Tongue (tissue), 3 donors: ENCODE results near the gene SOX18. TPM values are rescaled to one million over a fixed set of nuclear protein-coding genes. Genes with fewer than 3 reads are reported as not detected.
A peak's percentile ranks its signal among the peaks of the same experiment; 100 is the strongest.
"Not testable (repeated sequence)": the region's sequence is repeated elsewhere in the genome, so short reads cannot be mapped to it uniquely, and the experiment has no call there.

ENCODE experiments used
- DNase-seq: peaks from one replicate; pipeline ENCODE4 v3.0.0-alpha.2; 2015
- small RNA-seq: library from RNA; depleted of rRNA; stranded (forward); fragments of <200 nt; gene quantifications from one replicate; pipeline ENCODE3, GENCODE V24; 2014; ENCODE audit warnings: low replicate concordance
- total RNA-seq: library from RNA; depleted of rRNA; stranded (reverse); fragments of >200 nt; gene quantifications from one replicate; pipeline ENCODE4 v1.2.3, GENCODE V29; 2014

The SOX18 gene
- total RNA-seq, 1 donor from 2014 or later = 17.6 TPM

GRCh38 chr20:64021124-64021975 lies 28.1 kb downstream of the SOX18 start:
- no peak for DNase-seq

- DNase-seq = no peak
Measured at GRCh38 chr20:64015635-64016034, 33.8 kb downstream of the SOX18 start.

GRCh38 chr20:64012385-64013154 lies 36.9 kb downstream of the SOX18 start:
- not testable (repeated sequence) for DNase-seq

GRCh38 chr20:64011366-64011779 lies 38.1 kb downstream of the SOX18 start:
- DNase-seq = no peak

- no peak for DNase-seq
Measured at GRCh38 chr20:64010711-64011237, 38.7 kb downstream of the SOX18 start.

- DNase-seq = no peak
Measured at GRCh38 chr20:64009811-64010387, 39.5 kb downstream of the SOX18 start.

- no peak for DNase-seq
Measured at GRCh38 chr20:64006902-64007301, 42.5 kb downstream of the SOX18 start.

- DNase-seq = no peak
Measured at GRCh38 chr20:64006490-64006889, 42.9 kb downstream of the SOX18 start.

GRCh38 chr20:64005394-64005793 lies 44.0 kb downstream of the SOX18 start:
- no peak for DNase-seq

- peak; percentile 27 for DNase-seq
Measured at GRCh38 chr20:64003960-64004725, 45.3 kb downstream of the SOX18 start.

GRCh38 chr20:64001607-64002011 lies 47.8 kb downstream of the SOX18 start:
- peak; percentile 24 for DNase-seq

GRCh38 chr20:64000906-64001305 lies 48.5 kb downstream of the SOX18 start:
- DNase-seq = no peak

Small RNA genes within 50 kb of the gene (small RNA-seq; reads per million reads assigned to genes)
- gene AL355803.1 (not detected), gene MIR6813 (not detected)

Other genes starting within 250 kb of the SOX18 start
- 28.6 TPM for gene ZBTB46, start 218.4 kb downstream of the SOX18 start, total RNA-seq
- gene ABHD16B, start 188.1 kb downstream of the SOX18 start, total RNA-seq = not detected
- gene TPD52L2, start 184.4 kb downstream of the SOX18 start, total RNA-seq = 62.0 TPM
- 37.6 TPM for gene DNAJC5, start 154.5 kb downstream of the SOX18 start, total RNA-seq
- gene UCKL1, start 93.2 kb downstream of the SOX18 start, total RNA-seq = 48.7 TPM
- gene ZNF512B, start 79.7 kb downstream of the SOX18 start, total RNA-seq = 15.3 TPM
- gene SAMD10, start 70.0 kb downstream of the SOX18 start, total RNA-seq = 2.6 TPM
- gene PRPF6, start 68.5 kb downstream of the SOX18 start, total RNA-seq = 62.5 TPM
- 0.82 TPM for gene C20orf204, start 13.5 kb downstream of the SOX18 start, total RNA-seq
- 22.8 TPM for gene TCEA2, start 13.6 kb upstream of the SOX18 start, total RNA-seq
- 7.7 TPM for gene RGS19, start 29.9 kb upstream of the SOX18 start, total RNA-seq
- gene OPRL1, start 30.4 kb upstream of the SOX18 start, total RNA-seq = 0.62 TPM
- gene LKAAEAR1, start 34.8 kb upstream of the SOX18 start, total RNA-seq = not detected
- not detected for gene NPBWR2, start 57.9 kb upstream of the SOX18 start, total RNA-seq
- gene MYT1, start 114.8 kb upstream of the SOX18 start, total RNA-seq = 0.31 TPM
- 89.1 TPM for gene PCMTD2, start 206.1 kb upstream of the SOX18 start, total RNA-seq